Fibroblast of skin of back (primary cell): Measurements from ENCODE around the gene PTPN6.
A peak's percentile ranks its signal among the peaks of the same experiment; 100 is the strongest.

Source experiments
- DNase-seq: peaks from one replicate; pipeline ENCODE4 v3.0.0-alpha.2; 2013

Gene PTPN6

GRCh38 chr12:6957151-6957701 lies 6.1 kb downstream of the PTPN6 start:
- no peak for DNase-seq

GRCh38 chr12:6957741-6958608 lies 6.8 kb downstream of the PTPN6 start:
- no peak for DNase-seq

GRCh38 chr12:6958609-6959057 lies 7.5 kb downstream of the PTPN6 start:
- no peak for DNase-seq

GRCh38 chr12:6959058-6959804 lies 8.1 kb downstream of the PTPN6 start:
- DNase-seq, result no peak

- no peak for DNase-seq
Observed at GRCh38 chr12:6959805-6960592, 8.8 kb downstream of the PTPN6 start.

GRCh38 chr12:6960593-6961277 lies 9.6 kb downstream of the PTPN6 start:
- DNase-seq, result peak; percentile 34

GRCh38 chr12:6961278-6961694 lies 10.1 kb downstream of the PTPN6 start:
- DNase-seq, result peak; percentile 19

GRCh38 chr12:6961695-6962284 lies 10.6 kb downstream of the PTPN6 start:
- DNase-seq, result peak; percentile 87

GRCh38 chr12:6962285-6963015 lies 11.3 kb downstream of the PTPN6 start:
- no peak for DNase-seq

- no peak for DNase-seq
Observed at GRCh38 chr12:6963016-6963731, 12.0 kb downstream of the PTPN6 start.

GRCh38 chr12:6963791-6964413 lies 12.7 kb downstream of the PTPN6 start:
- no peak for DNase-seq

GRCh38 chr12:6964605-6965025 lies 13.5 kb downstream of the PTPN6 start:
- DNase-seq, result no peak

- DNase-seq, result peak; percentile 79
Observed at GRCh38 chr12:6965026-6965661, 14.0 kb downstream of the PTPN6 start.

- DNase-seq, result no peak
Observed at GRCh38 chr12:6965714-6966113, 14.6 kb downstream of the PTPN6 start.

GRCh38 chr12:6966351-6966750 lies 15.2 kb downstream of the PTPN6 start:
- no peak for DNase-seq

- DNase-seq, result no peak
Observed at GRCh38 chr12:6967651-6968100, 16.5 kb downstream of the PTPN6 start.

GRCh38 chr12:6968426-6968825 lies 17.3 kb downstream of the PTPN6 start:
- DNase-seq, result no peak

GRCh38 chr12:6970096-6970527 lies 19.0 kb downstream of the PTPN6 start:
- DNase-seq, result no peak

- no peak for DNase-seq
Observed at GRCh38 chr12:6974180-6974579, 23.0 kb downstream of the PTPN6 start.
